ENCODE results near the gene MAGI3.

MAGI3 gene

GRCh38 chr1:113511269-113511668, 121.0 kb downstream of the MAGI3 start:
- DNase-seq (ENCODE audit: low read depth, low spot score), result no peak

DNA sequence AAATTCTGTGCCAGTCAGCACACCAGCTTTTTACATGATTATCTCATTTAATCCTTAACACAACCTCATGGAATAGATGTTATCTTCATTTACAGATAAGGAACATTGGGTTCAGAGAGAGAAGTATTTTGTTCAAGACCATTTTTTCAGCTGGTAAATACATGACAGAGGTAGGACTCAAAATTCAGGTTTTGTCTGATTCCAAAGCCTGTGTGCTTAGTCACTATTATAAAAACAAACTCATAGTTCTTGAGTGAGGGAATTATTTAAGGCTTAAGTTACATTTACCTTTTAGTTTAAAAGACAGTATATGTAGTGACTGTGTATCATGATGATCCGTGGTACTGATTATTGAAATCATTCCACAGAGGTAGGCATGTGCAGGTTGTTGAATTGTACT, 125.2 kb downstream of the MAGI3 start:
- DNase-seq (ENCODE audit: low read depth, low spot score), result no peak

- no peak for DNase-seq (ENCODE audit: low read depth, low spot score)
Measured at GRCh38 chr1:113517346-113517745, 127.0 kb downstream of the MAGI3 start.

DNA sequence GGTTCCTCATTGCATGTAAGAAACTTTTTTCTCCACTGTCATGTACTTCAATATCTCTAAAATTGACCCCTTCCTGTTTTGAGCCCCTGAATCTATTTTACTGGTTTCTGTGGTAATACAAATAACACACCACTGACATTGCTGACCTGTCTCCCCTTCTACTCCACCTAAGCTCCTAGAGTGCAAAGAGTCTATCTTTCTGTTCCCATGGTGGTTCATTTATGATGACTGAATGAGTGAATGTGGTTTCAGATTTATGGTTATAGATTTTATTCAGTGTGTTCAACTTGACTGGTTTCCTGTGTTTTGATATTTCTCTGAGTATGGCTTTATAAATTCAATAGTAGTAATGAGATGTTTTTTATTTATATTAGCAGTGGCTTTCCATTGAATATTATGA, 127.7 kb downstream of the MAGI3 start:
- DNase-seq (ENCODE audit: low read depth, low spot score), result no peak

- no peak for DNase-seq (ENCODE audit: low read depth, low spot score)
Measured at GRCh38 chr1:113519556-113519955, 129.2 kb downstream of the MAGI3 start.

- no peak for DNase-seq (ENCODE audit: low read depth, low spot score)
Measured at GRCh38 chr1:113530021-113530420, 139.7 kb downstream of the MAGI3 start.

- no peak for DNase-seq (ENCODE audit: low read depth, low spot score)
Measured at GRCh38 chr1:113531321-113531720, 141.0 kb downstream of the MAGI3 start.

DNA sequence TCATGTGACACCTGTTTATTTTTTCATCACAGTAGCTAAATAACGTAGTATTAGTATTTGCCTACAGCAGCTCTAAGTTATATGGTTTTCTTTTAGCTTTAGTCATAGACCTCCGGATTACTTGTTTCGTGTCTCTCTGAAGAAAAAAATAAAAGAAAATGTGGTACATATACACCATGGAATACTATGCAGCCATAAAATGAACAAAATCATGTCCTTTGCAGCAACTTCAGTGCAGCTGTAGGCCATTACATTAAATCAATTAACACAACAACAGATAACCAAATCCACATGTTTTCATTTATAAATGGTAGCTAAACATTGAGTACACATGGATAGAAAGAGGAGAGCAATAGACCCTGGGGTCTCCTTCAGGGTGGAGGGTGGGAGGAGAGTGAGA, 142.7 kb downstream of the MAGI3 start:
- no peak for DNase-seq (ENCODE audit: low read depth, low spot score)

GRCh38 chr1:113534130-113534817, 144.0 kb downstream of the MAGI3 start:
- peak; percentile 12 for DNase-seq (ENCODE audit: low read depth, low spot score)

DNA sequence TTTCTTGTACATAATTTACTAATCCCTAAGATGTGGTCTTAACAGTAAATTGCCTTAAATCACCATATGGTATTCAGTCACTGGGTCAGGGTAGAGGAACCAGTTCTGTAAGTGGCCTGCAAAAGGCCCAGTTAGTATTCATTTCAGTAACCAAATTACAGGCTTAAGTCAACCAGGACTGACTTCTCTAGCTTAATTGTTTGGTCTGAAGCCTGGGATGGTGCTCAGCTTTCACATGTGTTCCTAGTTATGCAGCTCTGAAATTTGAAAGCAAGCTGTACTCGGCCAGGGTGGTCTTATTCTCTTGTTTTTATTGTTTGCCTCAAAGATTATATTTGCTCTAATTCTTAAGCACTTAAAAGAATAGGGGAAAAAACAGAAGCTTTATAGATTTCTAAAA, 144.6 kb downstream of the MAGI3 start:
- DNase-seq (ENCODE audit: low read depth, low spot score), result peak; percentile 18

DNA sequence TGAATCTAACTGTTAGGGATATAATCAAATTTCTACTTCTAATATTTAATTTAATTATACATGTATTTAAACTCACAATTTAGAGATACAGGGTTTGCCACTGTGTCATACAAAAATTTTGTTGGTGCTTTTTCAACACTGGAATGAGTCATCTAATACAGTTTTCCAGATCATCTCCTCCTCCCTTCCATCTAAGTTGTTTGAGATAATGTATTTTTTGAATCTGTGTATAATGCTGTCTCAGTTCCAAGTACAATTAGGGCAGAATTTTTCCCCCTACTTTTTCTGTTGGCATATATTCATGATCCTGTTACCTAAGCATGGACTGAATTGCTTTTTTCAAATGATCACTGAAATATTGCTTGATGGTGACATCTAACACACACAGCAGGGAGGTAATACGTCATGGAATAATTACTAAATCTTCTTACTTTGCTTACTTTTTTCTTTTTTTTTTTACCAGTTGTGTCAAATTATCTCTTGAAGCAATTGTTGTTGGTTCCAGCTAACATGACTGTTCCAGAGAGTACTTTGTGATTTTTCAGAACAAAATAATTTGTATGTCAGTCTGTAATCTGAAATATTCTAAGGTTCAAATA, 146.0 kb downstream of the MAGI3 start:
- DNase-seq (ENCODE audit: low read depth, low spot score), result no peak

DNA sequence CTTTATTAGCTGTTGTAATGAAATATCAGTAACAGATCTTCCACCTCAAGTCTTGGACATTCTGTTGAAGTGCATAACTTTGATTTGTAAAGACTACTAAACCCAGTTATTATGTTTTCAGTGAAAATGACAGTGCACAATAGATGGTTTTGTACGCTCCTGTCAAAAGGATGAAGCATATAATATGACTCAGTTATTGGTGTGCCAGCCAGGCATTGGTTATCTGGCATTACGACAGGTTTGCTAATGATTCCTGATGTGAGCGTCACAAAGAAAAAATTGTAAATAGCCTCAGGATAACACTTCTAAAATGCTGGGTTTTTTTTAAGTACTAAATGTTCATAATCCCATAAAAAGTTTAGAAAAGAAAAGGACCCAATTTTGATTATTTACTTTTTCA, 147.9 kb downstream of the MAGI3 start:
- no peak for DNase-seq (ENCODE audit: low read depth, low spot score)

GRCh38 chr1:113540335-113540734, 150.0 kb downstream of the MAGI3 start:
- DNase-seq (ENCODE audit: low read depth, low spot score), result no peak

DNA sequence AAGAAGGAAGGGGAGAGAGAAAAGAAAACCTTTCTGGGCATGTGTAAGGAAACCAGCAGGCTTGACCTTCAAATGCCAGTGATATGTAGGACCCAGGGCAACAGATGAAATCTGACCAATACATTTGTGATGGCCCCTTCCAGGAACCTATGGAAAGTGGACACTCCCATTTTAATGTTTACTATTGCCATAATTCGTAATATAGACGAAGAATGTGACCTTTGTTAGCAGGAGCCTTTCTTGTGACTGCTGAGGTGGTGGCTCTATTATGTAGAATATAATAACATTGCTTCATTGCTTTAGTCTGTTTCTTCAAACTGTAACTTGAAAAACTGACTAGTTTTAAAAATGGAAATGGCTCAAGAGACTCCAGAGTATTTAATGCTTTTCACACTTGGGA, 150.8 kb downstream of the MAGI3 start:
- no peak for DNase-seq (ENCODE audit: low read depth, low spot score)

GRCh38 chr1:113542221-113542701, 151.9 kb downstream of the MAGI3 start:
- DNase-seq (ENCODE audit: low read depth, low spot score), result no peak

GRCh38 chr1:113543110-113543509, 152.8 kb downstream of the MAGI3 start:
- DNase-seq (ENCODE audit: low read depth, low spot score), result no peak

- DNase-seq (ENCODE audit: low read depth, low spot score), result no peak
Measured at GRCh38 chr1:113545210-113545609, 154.9 kb downstream of the MAGI3 start.

- no peak for DNase-seq (ENCODE audit: low read depth, low spot score)
Measured at GRCh38 chr1:113545626-113546025, 155.3 kb downstream of the MAGI3 start.

DNA sequence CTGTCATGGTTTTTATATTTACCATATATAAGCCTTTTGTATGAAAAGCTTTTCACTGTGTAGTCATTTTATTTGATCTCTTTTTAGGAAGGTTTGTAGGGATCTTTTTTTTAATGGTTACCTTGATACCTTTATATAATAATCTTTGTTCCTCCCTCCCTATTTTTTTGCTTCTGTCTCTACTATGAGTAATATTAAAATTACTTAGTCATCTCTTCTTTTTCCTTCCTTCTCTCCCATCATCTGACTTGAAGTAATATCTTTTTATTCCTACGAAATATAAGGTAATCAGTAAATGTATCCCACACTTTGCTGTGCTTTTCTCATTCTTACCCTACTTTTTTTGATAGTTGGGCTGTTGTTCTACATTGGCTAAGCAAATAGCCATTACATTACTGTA, 161.4 kb downstream of the MAGI3 start:
- no peak for DNase-seq (ENCODE audit: low read depth, low spot score)

- DNase-seq (ENCODE audit: low read depth, low spot score), result no peak
Measured at GRCh38 chr1:113552244-113552643, 161.9 kb downstream of the MAGI3 start.

DNA sequence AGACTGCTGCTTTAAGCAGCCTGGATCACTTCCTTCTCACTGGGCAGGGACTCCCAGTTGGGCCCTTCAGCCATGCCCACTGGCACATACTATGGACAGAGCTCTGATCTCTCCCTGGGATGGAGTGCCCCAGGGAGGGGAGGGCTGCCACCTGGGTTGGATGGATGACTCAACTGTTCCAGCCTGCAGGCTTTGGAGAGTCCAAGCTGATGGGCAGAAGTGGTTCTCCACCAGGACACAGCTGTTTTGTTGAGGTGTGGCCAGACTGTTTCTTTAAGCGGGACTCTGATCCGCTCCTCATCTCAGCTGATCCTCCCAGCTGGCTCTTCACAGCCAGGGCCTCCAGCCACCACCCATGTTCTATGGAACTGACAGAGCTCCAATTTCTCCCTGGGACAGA, 166.9 kb downstream of the MAGI3 start:
- no peak for DNase-seq (ENCODE audit: low read depth, low spot score)

- DNase-seq (ENCODE audit: low read depth, low spot score), result no peak
Measured at GRCh38 chr1:113565621-113566020, 175.3 kb downstream of the MAGI3 start.

DNA sequence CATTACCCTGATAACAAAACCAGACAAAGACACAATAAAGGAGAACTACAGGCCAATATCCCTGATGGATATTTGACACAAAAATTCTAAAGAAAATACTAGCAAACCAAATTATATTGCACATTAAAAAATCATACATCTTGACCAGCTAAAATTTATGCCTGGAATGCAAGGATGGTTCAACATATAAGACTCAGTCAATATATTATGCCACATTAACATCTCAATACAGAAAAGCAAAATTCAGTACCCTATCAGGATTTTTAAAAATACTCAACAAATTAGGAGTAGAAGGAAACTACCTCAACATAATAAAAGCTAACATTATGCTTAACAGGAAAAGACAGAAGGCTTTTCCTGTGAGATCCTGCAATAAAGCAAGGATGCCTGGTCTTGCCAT, 177.1 kb downstream of the MAGI3 start:
- DNase-seq (ENCODE audit: low read depth, low spot score), result no peak

All from ELF-1 (cell line).